AG04450 (cell line): ENCODE results near the gene PXDC1. TPM values are rescaled to one million over a fixed set of nuclear protein-coding genes. Genes with fewer than 3 reads are reported as not detected.

Experiments used
- CTCF ChIA-PET: fragments of 300-600, 350-600 bp; formaldehyde crosslinking; extraction: SDS; loops from one replicate; lab custom pipeline; 2022; ENCODE audit warnings: antibody characterized with exemption, inconsistent platforms; lab: Charles Lee
- POLR2A ChIA-PET: fragments of 350-600 bp; formaldehyde crosslinking; extraction: SDS; loops from one replicate; lab custom pipeline; 2021; ENCODE audit warnings: antibody characterized with exemption, inconsistent platforms; lab: Yijun Ruan, JAX
- DNase-seq: peaks from one replicate; pipeline ENCODE4 v3.0.0-alpha.2; 2011; ENCODE audit warnings: low read depth, low spot score
- H3K27ac ChIP-seq: one replicate; pipeline ENCODE4 v1.5.1; 2012; ENCODE audit warnings: low read depth, low read length, control low read depth
- H3K27me3 ChIP-seq: one replicate; pipeline ENCODE4 v1.6.0; 2012; ENCODE audit warnings: low read length; ENCODE audit not compliant: control insufficient read depth, insufficient read depth
- H3K4me3 ChIP-seq: 2 replicates; pipeline ENCODE4 v1.5.1; 2011; ENCODE audit warnings: mild to moderate bottlenecking, low read depth, low read length, control low read depth
- H3K9me3 ChIP-seq: 2 replicates; pipeline ENCODE4 v1.5.1; 2012; ENCODE audit warnings: low read length; ENCODE audit not compliant: control insufficient read depth, insufficient read depth
- polyA plus RNA-seq: library from polyadenylated mRNA; depleted of rRNA; stranded (reverse); fragments of >200 nt; gene quantifications from 2 replicates; pipeline ENCODE4 v1.2.3, GENCODE V29; 2011
- TF ChIP-seq, protein P1 (sequence below): IDR thresholded peaks from 2 replicates; pipeline ENCODE4 v1.5.1; 2011; ENCODE audit warnings: low read depth, low read length, control low read depth, inconsistent platforms

Gene PXDC1
- polyA plus RNA-seq, 1 experiment: 13.5 TPM

DNA sequence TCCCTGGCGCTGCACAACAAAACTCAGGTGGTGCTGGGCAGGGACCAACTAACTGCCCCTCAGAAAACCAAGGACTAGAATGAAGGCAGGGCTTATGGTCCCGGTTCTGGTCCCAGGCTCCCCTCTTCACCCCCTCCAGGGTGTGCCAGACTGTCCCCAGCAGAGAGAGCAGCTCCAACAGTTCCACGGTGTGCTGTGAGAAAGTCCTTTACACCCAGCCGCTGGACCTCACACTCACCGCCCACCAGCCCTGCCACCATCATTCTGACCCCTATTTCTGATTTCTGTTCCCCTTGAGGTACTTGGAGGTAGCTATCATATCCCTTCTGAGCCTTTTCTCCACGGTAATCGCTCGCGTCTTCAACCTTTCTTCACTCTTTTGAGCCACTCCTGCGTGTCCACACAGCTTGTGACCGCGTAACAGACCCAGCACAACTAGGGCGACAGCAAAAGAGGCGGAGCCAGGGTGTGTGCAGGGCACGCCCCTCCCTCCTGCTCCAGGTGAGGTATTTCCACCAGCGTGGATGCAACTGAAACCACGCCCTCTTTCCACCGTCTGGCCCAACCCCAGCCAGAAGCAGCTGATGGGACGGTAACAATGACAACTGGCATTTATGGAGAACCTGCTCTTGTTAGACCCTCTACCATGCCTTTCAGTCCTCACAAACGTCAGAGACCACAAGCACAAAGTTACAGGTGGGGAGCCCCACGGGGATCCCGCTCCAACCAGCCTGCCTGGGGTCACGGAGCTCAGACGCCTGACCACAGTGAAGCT lies 2.3 kb downstream of the PXDC1 start:
- peak overlapping the region; percentile 90 for H3K4me3 ChIP-seq
- H3K27ac ChIP-seq: peak overlapping the region; percentile 87
- CTCF ChIA-PET: interaction anchor here (0.6 to 3.4 kb wide), 26 partner anchors 10 to 269 kb away, joined by 3 to 51 read pairs (median 4); partner anchors contain the start of gene FAM50B
- TF ChIP-seq, protein P1, sequence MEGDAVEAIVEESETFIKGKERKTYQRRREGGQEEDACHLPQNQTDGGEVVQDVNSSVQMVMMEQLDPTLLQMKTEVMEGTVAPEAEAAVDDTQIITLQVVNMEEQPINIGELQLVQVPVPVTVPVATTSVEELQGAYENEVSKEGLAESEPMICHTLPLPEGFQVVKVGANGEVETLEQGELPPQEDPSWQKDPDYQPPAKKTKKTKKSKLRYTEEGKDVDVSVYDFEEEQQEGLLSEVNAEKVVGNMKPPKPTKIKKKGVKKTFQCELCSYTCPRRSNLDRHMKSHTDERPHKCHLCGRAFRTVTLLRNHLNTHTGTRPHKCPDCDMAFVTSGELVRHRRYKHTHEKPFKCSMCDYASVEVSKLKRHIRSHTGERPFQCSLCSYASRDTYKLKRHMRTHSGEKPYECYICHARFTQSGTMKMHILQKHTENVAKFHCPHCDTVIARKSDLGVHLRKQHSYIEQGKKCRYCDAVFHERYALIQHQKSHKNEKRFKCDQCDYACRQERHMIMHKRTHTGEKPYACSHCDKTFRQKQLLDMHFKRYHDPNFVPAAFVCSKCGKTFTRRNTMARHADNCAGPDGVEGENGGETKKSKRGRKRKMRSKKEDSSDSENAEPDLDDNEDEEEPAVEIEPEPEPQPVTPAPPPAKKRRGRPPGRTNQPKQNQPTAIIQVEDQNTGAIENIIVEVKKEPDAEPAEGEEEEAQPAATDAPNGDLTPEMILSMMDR: no peak
- H3K27me3 ChIP-seq: no peaks in the 10 kb centered on the region
- no peak for DNase-seq
- POLR2A ChIA-PET: interaction anchor here (0.6 to 2.4 kb wide), 6 partner anchors 8 to 229 kb away, joined by 3 to 11 read pairs (median 6); no protein-coding TSS in a partner anchor
- H3K9me3 ChIP-seq: no peaks in the 10 kb centered on the region; the same call in 1 of the 2 replicates

DNA sequence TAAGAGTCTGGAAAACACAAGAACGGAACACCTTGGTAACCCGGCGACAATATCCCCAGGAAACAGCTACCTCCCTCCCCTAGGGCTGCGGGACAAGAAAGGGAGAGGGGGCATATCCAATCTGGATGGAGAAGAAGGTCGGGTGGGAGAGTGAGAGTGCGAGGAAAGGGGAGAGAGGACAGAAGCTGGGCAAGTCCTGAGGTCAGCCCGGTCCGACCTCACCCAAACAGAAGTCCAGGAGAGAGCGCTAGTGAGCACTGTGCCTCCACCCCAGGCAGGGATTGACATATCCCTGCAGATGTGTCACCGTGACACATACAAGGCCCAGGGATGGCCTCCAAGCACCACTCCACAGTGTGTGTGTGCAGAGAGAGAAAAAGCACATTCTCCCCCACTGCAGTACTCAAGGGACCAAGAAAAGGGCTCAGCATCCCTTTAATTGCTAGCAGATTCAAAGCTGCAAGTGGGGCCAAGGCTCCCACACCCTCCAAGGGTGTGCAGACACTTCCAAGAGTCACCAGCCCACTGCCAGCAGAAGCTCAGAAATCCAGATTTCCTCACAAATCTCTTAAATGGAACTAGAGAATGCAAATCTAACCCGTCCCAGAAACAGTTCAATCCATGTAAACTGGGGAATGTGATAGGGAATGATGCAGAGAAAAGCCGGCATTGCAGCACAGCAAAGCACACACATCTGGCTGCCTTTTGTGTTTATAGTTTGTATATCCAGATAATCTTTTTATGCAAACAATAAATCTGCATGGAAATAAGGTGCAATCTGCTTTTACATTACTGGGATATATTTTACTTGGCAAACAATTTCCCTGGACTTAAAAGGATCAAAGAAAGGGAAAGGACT lies 3.1 kb downstream of the PXDC1 start:
- Histone ChIP-seq H3K9me3 (no peaks in the 10 kb centered on the region; the same call in 1 of the 2 replicates), H3K27me3 (no peaks in the 10 kb centered on the region), H3K4me3 (peak overlapping the region; percentile 90), H3K27ac (peak overlapping the region; percentile 68)
- ChIA-PET CTCF (interaction anchor here (0.6 to 3.4 kb wide), 26 partner anchors 10 to 274 kb away, joined by 3 to 51 read pairs (median 4); partner anchors contain the start of gene FAM50B), POLR2A (interaction anchor here (0.6 to 2.4 kb wide), 6 partner anchors 34 to 242 kb away, joined by 3 to 11 read pairs (median 6); no protein-coding TSS in a partner anchor)
- TF ChIP-seq, protein P1: peak; percentile 76
- no peak for DNase-seq

DNA sequence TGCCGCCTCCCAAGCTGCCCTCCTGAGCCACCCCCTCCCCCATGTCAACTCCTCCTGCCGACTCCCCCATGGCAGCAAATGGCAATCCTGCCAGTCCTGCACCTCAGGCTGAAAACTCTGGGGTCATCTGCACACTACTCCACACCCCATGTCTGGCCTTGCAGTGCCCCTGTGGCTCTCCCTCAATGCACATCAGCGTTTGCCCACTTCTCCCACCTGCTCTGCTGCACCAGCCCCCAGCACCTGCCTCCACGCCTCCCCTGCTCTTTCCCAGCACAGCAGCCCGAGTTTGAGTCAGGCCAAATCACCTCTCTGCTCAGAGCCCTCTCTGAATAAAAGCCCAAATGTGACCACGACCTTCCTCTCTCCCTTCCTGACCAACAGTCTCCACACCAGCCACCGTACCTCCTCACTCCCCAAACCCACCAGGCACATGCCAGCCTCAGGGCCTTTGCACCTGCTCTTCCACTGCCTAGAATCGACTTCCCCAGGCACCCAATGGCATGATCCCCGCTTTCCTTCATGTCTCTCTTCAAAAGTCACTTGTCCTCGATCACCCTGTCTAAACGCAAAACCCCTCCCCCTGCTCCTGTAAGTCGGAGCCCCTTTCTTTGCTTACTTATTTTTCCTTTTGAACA lies 4.3 kb downstream of the PXDC1 start:
- no peaks in the 10 kb centered on the region for H3K27me3 ChIP-seq
- no peak overlapping the region for H3K4me3 ChIP-seq
- ChIA-PET POLR2A (interaction anchor here (1.4 kb wide), 1 partner anchor 244 kb away, joined by 4 read pairs; no protein-coding TSS in a partner anchor), CTCF (interaction anchor here (1.3 to 3.4 kb wide), 7 partner anchors 101 to 241 kb away, joined by 3 to 51 read pairs (median 9); partner anchors contain the start of gene FAM50B)
- H3K27ac ChIP-seq: peak overlapping the region; percentile 11
- no peak for DNase-seq
- no peaks in the 10 kb centered on the region; the same call in 1 of the 2 replicates for H3K9me3 ChIP-seq
- TF ChIP-seq, protein P1: no peak

DNA sequence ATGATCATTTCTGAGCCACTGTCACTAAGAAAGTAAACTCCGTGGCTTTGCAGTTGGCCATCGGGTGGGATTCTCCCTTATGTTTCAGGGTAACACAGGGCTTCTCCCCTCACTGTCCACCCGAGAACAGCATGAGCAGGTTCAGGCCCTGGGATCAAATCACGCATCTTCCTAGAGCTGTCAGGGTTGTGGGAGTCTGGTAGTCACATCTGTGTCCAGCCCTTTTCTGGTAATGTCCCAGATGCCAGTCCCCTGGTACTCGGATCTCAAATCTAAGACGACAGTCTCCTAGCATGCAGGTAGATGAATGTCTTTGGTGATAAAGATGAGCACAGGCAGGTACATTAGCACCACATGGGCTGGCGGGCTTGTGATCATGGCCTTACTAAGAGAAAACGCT lies 4.8 kb downstream of the PXDC1 start:
- H3K27ac ChIP-seq: peak overlapping the region; percentile 11
- no peaks in the 10 kb centered on the region; the same call in 1 of the 2 replicates for H3K9me3 ChIP-seq
- no peak for DNase-seq
- H3K27me3 ChIP-seq: no peaks in the 10 kb centered on the region
- H3K4me3 ChIP-seq: no peak overlapping the region
- CTCF ChIA-PET: interaction anchor here (1.3 to 1.8 kb wide), 5 partner anchors 102 to 243 kb away, joined by 3 to 11 read pairs (median 9); partner anchors contain the start of gene FAM50B
- TF ChIP-seq, protein P1: no peak
- POLR2A ChIA-PET: no interaction called here
